Chondrocyte (in vitro differentiated cells): ENCODE measurements around the gene TCEA2. TPM values are rescaled to one million over a fixed set of nuclear protein-coding genes. Genes with fewer than 3 reads are reported as not detected.
A peak's percentile ranks its signal among the peaks of the same experiment; 100 is the strongest.

Experiments used
- DNase-seq: peaks from one replicate; pipeline ENCODE4 v3.0.0; 2021; ENCODE audit warnings: mixed read lengths, low spot score
- H3K27ac Mint-ChIP-seq: one replicate; pipeline ENCODE4 v1.8.0; 2021; ENCODE audit warnings: mild to moderate bottlenecking, moderate library complexity, mixed read lengths; ENCODE audit not compliant: unreplicated experiment
- H3K27me3 Mint-ChIP-seq: 2 replicates; pipeline ENCODE4 v1.8.0; 2021; ENCODE audit warnings: low read depth, mixed read lengths
- H3K36me3 Mint-ChIP-seq: 2 replicates; pipeline ENCODE4 v1.8.0; 2021; ENCODE audit warnings: low read depth, mixed read lengths
- H3K4me1 Mint-ChIP-seq: 2 replicates; pipeline ENCODE4 v1.8.0; 2021; ENCODE audit warnings: low read depth, mild to moderate bottlenecking, mixed read lengths
- H3K4me3 Mint-ChIP-seq: one replicate; pipeline ENCODE4 v1.8.0; 2021; ENCODE audit warnings: mild to moderate bottlenecking, moderate library complexity, mixed read lengths; ENCODE audit not compliant: unreplicated experiment
- H3K9me3 Mint-ChIP-seq: 2 replicates; pipeline ENCODE4 v1.8.0; 2021; ENCODE audit warnings: low read depth, mixed read lengths
- total RNA-seq: library from RNA; stranded (reverse); gene quantifications from 3 replicates; pipeline ENCODE4 v1.2.1, GENCODE V29; 2021
- TF ChIP-seq, protein P1 (sequence below): fragments of 200-600 bp; sonication (generic); IDR thresholded peaks from 2 replicates; pipeline ENCODE4 v1.5.0; 2021; ENCODE audit warnings: antibody characterized with exemption, mild to moderate bottlenecking, moderate library complexity

Gene TCEA2
- total RNA-seq, 1 donor from 2014 or later: 57.6 TPM

DNA sequence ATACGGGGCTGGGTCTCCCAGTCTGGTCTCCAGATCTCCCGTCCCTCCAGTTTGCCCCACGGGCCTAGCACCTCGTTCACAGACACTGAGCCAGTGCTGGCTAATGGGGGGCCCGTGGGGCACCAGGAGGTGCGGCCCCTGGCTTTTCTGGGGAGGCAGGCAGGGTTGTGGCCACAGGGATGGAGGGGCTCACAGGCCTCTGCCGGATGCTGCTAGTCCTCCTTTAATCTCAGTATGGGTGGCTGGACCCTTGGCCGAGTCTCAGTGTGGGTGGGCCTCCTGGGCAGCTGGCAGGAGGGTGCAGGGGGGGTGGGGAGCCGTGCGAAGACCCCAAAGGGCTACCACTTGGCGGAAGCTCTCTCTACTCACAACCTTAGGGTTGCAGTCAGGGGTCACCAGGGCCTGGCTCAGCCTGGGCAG lies 12.0 kb upstream of the TCEA2 start:
- Mint-ChIP-seq H3K27me3 (peaks cover 1% of the 10 kb centered on the region), H3K36me3 (no peaks in the 10 kb centered on the region), H3K27ac (no peak overlapping the region), H3K4me3 (no peak overlapping the region), H3K9me3 (no peaks in the 10 kb centered on the region), H3K4me1 (peaks cover 26% of the 10 kb centered on the region)
- no peak for DNase-seq
- TF ChIP-seq, protein P1, sequence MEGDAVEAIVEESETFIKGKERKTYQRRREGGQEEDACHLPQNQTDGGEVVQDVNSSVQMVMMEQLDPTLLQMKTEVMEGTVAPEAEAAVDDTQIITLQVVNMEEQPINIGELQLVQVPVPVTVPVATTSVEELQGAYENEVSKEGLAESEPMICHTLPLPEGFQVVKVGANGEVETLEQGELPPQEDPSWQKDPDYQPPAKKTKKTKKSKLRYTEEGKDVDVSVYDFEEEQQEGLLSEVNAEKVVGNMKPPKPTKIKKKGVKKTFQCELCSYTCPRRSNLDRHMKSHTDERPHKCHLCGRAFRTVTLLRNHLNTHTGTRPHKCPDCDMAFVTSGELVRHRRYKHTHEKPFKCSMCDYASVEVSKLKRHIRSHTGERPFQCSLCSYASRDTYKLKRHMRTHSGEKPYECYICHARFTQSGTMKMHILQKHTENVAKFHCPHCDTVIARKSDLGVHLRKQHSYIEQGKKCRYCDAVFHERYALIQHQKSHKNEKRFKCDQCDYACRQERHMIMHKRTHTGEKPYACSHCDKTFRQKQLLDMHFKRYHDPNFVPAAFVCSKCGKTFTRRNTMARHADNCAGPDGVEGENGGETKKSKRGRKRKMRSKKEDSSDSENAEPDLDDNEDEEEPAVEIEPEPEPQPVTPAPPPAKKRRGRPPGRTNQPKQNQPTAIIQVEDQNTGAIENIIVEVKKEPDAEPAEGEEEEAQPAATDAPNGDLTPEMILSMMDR: no peak

DNA sequence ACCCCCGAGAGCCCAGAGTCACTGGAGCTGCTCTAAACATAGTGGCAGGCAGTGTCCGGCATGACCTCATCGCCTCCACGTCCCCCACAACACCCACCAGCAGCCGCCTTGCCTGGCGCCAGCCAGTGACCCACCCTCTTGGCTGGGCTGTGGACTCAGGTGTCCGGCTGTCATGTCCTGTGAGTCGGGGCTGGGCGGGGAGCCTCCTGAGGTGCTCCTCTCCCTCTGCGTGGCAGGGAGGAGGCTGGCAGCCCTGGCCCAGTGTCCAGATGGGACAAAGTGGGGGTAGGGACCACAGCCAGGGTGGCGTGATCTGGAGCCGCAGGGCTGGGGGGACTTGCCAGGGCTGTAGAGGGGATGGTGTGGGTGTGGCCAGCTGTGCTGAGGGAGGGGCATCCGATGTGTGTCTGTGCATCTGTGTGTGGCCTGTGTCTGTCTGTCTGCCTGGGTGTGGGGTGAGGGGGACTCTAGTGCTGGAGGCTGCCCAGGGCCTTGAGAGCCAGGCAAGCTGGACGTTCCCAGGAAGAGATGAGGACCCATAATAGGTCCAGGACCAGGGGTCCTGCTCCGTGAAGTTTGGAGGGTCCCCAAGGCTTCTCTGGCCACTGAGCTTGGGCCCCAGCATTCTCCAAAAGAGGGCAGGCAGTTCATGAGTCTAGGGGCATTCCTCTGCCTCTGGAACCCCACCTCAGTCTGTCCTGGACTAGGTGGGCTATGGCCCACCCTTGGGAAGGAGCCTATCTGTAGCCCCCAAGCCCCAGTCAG lies 11.3 kb upstream of the TCEA2 start:
- Mint-ChIP-seq H3K27me3 (peaks cover 1% of the 10 kb centered on the region), H3K4me3 (no peak overlapping the region), H3K36me3 (no peaks in the 10 kb centered on the region), H3K4me1 (peaks cover 26% of the 10 kb centered on the region), H3K27ac (no peak overlapping the region), H3K9me3 (no peaks in the 10 kb centered on the region)
- no peak for DNase-seq
- TF ChIP-seq, protein P1: no peak

DNA sequence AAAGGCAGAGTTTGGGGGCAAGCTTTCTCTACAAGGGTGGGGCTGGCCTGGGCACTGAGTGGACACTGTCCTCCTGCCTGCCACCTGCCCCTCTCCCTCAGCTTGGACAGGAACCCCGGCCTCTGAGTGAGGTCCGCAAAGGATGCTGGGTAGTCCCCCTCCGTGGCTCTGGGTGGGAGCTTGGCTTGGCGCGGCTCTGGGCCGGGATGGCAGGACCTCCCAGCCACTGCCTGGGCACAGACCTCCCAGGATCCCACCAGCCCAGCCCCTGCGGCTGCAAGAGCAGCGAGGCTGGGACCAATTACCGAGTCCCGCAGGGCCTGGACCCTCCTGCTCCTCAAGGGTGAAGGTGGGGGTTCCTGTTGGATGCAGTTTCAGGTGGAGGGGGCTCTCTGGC lies 10.7 kb upstream of the TCEA2 start:
- Mint-ChIP-seq H3K27me3 (peaks cover 1% of the 10 kb centered on the region), H3K4me3 (no peak overlapping the region), H3K36me3 (no peaks in the 10 kb centered on the region), H3K4me1 (peaks cover 28% of the 10 kb centered on the region), H3K9me3 (no peaks in the 10 kb centered on the region), H3K27ac (no peak overlapping the region)
- TF ChIP-seq, protein P1: no peak
- no peak for DNase-seq

- Mint-ChIP-seq H3K4me1 (peaks cover 37% of the 10 kb centered on the region), H3K27me3 (peaks cover 1% of the 10 kb centered on the region), H3K27ac (no peak overlapping the region), H3K9me3 (no peaks in the 10 kb centered on the region), H3K36me3 (no peaks in the 10 kb centered on the region), H3K4me3 (peak overlapping the region; percentile 22)
- DNase-seq: no peak
- TF ChIP-seq, protein P1: no peak
Measured at GRCh38 chr20:64052987-64053840, 9.8 kb upstream of the TCEA2 start.

DNA sequence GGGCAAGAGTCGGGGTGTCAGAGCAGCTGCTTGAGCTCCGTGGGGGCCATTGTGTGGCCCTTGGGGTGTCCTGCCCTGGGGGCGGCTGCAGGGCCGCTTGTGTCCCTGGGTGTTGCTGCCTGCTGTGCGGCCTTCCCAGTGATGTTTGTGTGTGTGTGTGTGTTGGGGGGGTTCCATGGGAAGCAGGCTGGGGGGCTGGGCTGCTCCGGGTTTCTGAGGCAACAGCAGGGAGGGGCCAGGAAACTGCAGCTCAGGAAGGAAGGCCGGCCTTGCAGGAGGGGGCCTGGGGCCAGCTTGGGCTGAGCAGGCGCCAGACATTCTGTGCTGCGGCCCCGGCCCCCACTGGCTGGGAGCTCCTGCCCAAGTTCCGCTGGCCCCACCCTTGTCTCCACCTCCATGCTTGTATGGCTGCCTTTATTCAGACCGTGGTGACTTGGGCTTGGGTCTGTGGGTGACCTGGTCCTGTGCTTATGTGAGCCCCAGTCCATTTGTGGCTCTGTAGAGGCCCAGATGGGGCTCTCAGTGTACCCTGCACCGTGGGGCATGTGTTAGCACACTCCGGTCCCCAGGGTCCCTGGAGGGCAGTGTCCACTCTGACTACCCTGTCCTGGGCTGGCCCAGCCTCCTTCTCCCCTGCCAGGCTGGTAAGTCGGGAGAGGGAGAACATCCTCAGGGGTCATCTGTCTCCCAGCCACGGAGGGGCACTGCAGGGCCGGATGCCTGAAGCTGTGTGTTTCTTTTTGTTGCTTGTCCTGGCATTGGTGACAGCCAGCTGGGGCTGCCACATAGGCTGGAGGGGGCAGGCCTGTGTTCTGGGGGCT lies 8.9 kb upstream of the TCEA2 start:
- peaks cover under 1% of the 10 kb centered on the region for H3K27me3 Mint-ChIP-seq
- no peaks in the 10 kb centered on the region for H3K36me3 Mint-ChIP-seq
- peak overlapping the region; percentile 22 for H3K4me3 Mint-ChIP-seq
- DNase-seq: no peak
- peaks cover 43% of the 10 kb centered on the region for H3K4me1 Mint-ChIP-seq
- TF ChIP-seq, protein P1: peak; percentile 73
- peak overlapping the region; percentile 83 for H3K27ac Mint-ChIP-seq
- no peaks in the 10 kb centered on the region for H3K9me3 Mint-ChIP-seq
